Breast epithelium (tissue), 3 donors: Measurements from ENCODE around the gene SERPINA12.

Source experiments
- CTCF ChIP-seq, 3 donors: fragments of 450-650 bp; IDR thresholded peaks; one replicate each; pipeline ENCODE4 v1.5.1; 2016 to 2017; ENCODE audit warnings: antibody characterized with exemption in 3 of 3, mild to moderate bottlenecking in 3 of 3, moderate library complexity in 3 of 3
- POLR2AphosphoS5 ChIP-seq, 3 donors: sonication (generic); formaldehyde crosslinking; IDR thresholded peaks; one replicate each; pipeline ENCODE4 v1.6.1; 2017; ENCODE audit warnings: antibody characterized with exemption in 3 of 3

DNA sequence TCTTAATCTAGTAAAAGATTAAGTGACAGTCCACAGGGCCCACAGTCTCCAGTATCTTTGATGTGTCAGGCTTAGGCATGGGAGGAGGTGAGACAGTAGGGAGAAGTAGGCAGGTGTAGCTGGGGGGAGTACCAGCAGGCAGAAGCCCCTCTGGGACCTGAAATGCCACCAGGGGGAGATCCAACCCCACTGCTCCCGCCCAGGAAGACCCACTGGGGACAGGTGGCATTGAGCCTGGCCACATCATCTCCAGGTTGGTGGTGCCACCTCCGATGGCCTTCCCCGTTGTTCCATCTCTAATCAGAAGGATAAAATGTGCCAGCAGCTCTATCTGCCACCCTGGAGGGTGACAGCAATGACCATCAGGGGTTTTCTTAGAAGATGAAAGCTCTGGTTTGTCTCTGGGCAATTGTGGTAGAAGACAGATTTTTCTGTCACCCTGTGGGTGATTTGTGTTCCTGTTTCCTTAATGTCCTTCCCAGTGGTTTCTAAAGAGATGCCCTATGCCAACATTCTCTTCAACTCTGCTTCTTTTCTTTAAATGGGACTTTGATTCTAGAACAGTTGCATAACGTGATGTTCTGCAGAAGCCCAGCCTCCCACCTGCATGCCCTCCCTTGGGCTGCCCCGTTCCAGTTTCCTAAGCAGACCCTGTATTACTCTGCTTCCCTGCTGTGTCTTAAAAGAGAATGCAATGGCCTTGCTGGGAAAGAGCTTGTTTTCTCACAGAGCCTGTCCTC is 12.3 kb upstream of the SERPINA12 start:
- TF ChIP-seq CTCF (IDR thresholded peaks at IDR 0.05), result no peak
- no peak for TF ChIP-seq POLR2AphosphoS5 (IDR thresholded peaks at IDR 0.05)
